DND-41 (cell line): ENCODE data around the gene SYCP2L.

Experiments
- CTCF ChIP-seq: IDR thresholded peaks from 2 replicates; pipeline ENCODE4 v1.5.1; 2012; ENCODE audit warnings: borderline replicate concordance, low read length, moderate library complexity, mild to moderate bottlenecking; ENCODE audit not compliant: poor library complexity, severe bottlenecking; ENCODE audit errors: extremely low read depth
- EZH2 ChIP-seq: IDR thresholded peaks from 3 replicates; pipeline ENCODE4 v1.6.1; 2012; ENCODE audit warnings: borderline replicate concordance, low read depth, mild to moderate bottlenecking, moderate library complexity, low read length, inconsistent platforms; ENCODE audit not compliant: severe bottlenecking

GRCh38 chr6:10837622-10837994, 49.2 kb upstream of the SYCP2L start:
- TF ChIP-seq CTCF (no peak), EZH2 (no peak)
